ENCODE results near the gene SNAP47. TPM values are rescaled to one million over a fixed set of nuclear protein-coding genes. Genes with fewer than 3 reads are reported as not detected.

SNAP47 gene
- total RNA-seq, 1 donor from 2014 or later = 23.1 TPM

DNA sequence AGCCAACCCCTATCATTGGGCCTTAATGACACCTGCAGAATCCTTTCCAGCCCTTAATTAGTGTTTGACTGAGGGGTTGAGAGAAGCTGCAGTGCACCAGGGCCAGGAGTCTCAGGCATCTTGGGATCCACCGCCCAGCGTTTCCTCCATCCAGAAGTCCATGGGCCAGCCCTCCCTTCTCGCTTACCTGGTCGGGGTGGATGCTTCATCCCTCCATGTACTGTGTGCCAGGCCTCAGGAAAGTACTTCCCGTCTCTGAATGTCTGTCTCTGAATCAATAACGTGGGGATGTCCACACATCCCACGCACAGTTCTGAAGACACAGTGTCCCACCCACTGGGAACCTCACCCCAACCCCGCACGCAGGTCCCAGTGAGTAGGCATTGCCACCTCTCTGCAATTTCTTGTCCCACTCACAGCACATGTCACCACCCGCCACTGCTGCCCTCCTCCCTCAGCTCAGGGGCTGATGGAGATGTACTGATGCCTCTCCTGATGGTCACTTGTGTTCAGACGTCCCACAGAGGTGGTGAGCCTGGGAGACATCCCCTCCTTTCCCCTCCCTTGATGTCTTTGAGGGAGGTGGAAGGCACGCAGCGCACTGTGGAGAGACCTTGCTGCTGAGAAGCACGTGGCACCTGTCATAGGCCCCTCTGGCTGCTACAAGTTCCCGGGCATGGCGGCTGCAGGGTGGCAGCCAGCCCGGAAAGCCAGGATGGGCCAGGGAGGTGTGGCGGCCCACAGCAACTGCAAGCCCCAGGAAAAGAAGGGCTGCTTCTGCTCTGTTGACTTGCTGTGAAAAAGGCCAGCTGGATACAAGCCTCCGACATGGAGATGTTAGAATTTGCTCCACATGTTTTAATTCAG, 50.8 kb downstream of the SNAP47 start:
- peak overlapping the region; percentile 68 for H3K4me3 ChIP-seq
- intact Hi-C loops (cut with DNase I) = no loop called here
- ATAC-seq = no peak

GRCh38 chr1:227786673-227787512, 51.7 kb downstream of the SNAP47 start:
- intact Hi-C loops (cut with DNase I) = no loop called here
- peak overlapping the region; percentile 68 for H3K4me3 ChIP-seq
- H3K27ac ChIP-seq = peak overlapping the region; percentile 83

More for the DNA sequence above, 50.8 kb downstream of the SNAP47 start:
- Histone ChIP-seq H3K27ac (no peak overlapping the region), H3K4me1 (peaks cover 22% of the 10 kb centered on the region), H3K27me3 (ENCODE audit: low read depth) (no peaks in the 10 kb centered on the region), H3K36me3 (peaks cover 6% of the 10 kb centered on the region), H3K9me3 (no peaks in the 10 kb centered on the region)
- TF ChIP-seq, protein P1, sequence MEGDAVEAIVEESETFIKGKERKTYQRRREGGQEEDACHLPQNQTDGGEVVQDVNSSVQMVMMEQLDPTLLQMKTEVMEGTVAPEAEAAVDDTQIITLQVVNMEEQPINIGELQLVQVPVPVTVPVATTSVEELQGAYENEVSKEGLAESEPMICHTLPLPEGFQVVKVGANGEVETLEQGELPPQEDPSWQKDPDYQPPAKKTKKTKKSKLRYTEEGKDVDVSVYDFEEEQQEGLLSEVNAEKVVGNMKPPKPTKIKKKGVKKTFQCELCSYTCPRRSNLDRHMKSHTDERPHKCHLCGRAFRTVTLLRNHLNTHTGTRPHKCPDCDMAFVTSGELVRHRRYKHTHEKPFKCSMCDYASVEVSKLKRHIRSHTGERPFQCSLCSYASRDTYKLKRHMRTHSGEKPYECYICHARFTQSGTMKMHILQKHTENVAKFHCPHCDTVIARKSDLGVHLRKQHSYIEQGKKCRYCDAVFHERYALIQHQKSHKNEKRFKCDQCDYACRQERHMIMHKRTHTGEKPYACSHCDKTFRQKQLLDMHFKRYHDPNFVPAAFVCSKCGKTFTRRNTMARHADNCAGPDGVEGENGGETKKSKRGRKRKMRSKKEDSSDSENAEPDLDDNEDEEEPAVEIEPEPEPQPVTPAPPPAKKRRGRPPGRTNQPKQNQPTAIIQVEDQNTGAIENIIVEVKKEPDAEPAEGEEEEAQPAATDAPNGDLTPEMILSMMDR (IDR thresholded peaks at IDR 0.05) = no peak
- DNase-seq = no peak

GRCh38 chr1:227787513-227788270, 52.5 kb downstream of the SNAP47 start:
- DNase-seq = peak; percentile 96
- Histone ChIP-seq H3K27me3 (ENCODE audit: low read depth) (no peaks in the 10 kb centered on the region), H3K36me3 (no peaks in the 10 kb centered on the region), H3K9me3 (no peaks in the 10 kb centered on the region), H3K4me1 (peaks cover 22% of the 10 kb centered on the region), H3K27ac (peak overlapping the region; percentile 83), H3K4me3 (peak overlapping the region; percentile 68)
- TF ChIP-seq, protein P1 (IDR thresholded peaks at IDR 0.05) = no peak
- ATAC-seq = peak; percentile 96
- intact Hi-C loops (cut with DNase I) = no loop called here

More at GRCh38 chr1:227786673-227787512, 51.7 kb downstream of the SNAP47 start:
- TF ChIP-seq, protein P1 (IDR thresholded peaks at IDR 0.05) = no peak
- ATAC-seq (peak; percentile 13 to 17), DNase-seq (peak; percentile 57)
- Histone ChIP-seq H3K9me3 (no peaks in the 10 kb centered on the region), H3K36me3 (peaks cover 3% of the 10 kb centered on the region), H3K27me3 (ENCODE audit: low read depth) (no peaks in the 10 kb centered on the region), H3K4me1 (peaks cover 22% of the 10 kb centered on the region)

DNA sequence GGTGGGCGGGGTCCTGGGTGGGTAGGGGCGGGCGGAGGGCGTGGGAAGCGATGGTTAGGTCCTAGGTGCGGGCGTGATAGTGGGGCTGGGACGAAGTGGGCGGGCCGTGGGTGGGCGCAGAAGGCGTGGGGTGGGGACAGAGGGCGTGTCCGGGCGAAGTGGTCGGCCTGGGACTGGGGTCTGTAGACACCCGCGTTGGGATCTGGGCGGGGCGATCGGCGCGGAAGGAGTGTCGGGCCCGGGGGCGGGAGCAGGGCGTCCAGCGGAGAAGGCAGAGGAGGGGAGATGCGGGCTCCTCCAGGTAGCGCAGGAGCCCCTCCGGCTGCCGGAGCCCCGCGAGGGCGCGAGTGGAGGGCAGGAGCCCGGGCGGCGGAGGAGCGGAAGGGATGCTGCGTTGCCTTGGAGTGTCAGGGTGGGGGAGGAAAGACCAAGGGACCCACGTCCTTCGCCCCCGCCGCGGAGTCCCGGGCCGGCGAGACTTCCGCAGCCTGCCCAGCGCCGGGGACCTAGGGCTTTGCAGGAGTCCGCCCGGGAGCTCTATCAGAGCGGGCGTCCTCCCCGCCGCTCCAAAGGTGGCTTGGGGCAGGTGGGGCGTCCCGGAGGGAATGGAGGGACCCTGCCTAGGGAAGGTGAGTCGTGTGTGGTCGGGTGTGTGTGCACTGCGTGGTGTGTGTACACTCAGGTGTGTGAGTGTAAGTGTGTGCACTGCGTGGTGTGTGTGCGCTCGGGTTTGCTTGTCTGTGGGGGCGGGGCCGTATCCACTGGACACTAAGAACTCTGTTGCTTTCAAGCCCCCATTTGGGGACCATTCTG, 53.2 kb downstream of the SNAP47 start:
- peak overlapping the region; percentile 60 for H3K27ac ChIP-seq
- intact Hi-C loops (cut with DNase I) = no loop called here

More for the DNA sequence above, 53.2 kb downstream of the SNAP47 start:
- TF ChIP-seq, protein P1 (IDR thresholded peaks at IDR 0.05) = no peak
- H3K9me3 ChIP-seq = no peaks in the 10 kb centered on the region
- H3K4me1 ChIP-seq = peaks cover 22% of the 10 kb centered on the region
- DNase-seq = peak; percentile 87
- no peaks in the 10 kb centered on the region for H3K27me3 ChIP-seq (ENCODE audit: low read depth)
- ATAC-seq = peak; percentile 81 to 86
- peak overlapping the region; percentile 68 for H3K4me3 ChIP-seq
- H3K36me3 ChIP-seq = no peaks in the 10 kb centered on the region

Data from lower lobe of right lung (tissue), 2 donors.